Activated effector memory CD4-positive, alpha-beta T cell treated with Interleukin-2 at 50 U/mL for 16 hours (primary cell): ENCODE results near the gene CREB3L1.
A peak's percentile ranks its signal among the peaks of the same experiment; 100 is the strongest.

Experiments used
- DNase-seq: peaks from one replicate; pipeline ENCODE4 v3.0.0-alpha.2; 2020

CREB3L1 gene

GRCh38 chr11:46275964-46276641 is 1.4 kb upstream of the CREB3L1 start:
- DNase-seq = no peak

- no peak for DNase-seq
Measured at GRCh38 chr11:46277313-46277621, 195 bp upstream of the CREB3L1 start.

GRCh38 chr11:46278387-46279125 is 1.1 kb downstream of the CREB3L1 start:
- no peak for DNase-seq

DNA sequence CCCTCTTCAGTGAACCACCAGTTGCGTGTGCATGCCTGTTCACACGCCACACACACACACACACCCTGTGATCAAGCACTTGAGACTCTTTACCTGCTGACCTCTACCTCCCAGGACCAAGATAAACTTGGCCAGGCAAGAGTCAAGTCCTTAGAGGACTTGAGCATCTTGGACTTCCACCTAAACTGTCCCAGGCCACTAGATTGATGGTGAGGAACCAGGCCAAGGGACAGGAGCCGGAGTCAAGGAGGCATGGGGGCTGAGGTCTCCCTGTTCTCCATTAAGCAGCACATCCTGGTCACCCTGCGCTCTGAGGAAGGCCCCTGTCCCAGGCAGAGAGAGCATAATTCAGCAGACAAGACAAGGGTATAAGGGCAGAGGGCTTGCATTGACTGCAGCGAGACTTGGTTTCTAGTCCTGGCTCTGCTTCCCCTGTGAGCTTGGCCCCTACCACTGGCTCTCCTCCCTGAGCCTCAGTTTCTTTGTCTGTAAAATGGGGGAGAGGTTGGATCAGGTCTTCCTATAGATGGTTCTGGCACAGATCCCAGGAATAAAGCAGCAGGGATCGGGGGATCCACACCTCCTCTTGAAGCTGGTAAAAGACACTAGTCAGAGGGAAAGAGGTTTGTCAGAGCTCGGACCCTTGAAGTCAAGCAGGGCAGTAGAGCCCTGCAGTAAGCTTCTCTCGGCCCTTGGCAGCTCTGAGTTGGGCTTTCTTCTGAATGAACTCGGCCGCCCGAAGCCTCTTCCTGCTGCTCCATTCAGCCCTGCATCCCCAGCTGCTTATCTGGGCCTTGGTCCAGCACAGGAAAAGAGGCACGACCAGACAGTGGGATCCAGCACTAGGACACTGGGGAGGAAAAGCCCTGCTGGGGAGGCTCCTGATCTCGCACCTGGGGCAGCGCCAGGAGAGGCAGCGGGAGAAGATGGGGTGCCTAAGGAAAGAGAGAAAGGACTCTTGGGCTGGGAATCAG is 2.0 kb downstream of the CREB3L1 start:
- no peak for DNase-seq

- DNase-seq = no peak
Measured at GRCh38 chr11:46280706-46281105, 3.2 kb downstream of the CREB3L1 start.

DNA sequence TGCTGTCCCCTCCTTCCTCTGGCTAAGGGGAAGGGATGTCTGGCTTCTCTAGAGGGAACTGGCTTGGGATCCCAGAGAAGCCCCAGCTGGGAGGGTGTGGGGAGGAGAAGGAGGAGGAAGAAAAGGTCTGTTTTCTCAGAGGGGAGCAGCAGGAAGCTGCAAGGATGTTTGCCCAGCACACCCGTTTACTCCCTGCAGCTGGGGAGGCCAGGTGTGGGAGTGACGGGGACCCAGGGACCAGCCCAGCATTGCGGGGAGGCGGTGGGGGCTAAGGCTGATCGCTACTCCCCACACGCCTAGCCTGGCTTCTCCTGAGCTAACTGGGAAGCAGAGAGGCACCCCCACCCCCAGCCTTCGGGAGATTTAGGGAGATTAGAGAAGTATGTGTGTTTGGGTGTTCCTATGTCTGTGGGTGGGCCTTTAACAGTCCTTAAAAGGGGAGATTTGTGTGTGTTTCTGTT is 3.9 kb downstream of the CREB3L1 start:
- DNase-seq = no peak

GRCh38 chr11:46285173-46285572 is 7.7 kb downstream of the CREB3L1 start:
- DNase-seq = no peak

DNA sequence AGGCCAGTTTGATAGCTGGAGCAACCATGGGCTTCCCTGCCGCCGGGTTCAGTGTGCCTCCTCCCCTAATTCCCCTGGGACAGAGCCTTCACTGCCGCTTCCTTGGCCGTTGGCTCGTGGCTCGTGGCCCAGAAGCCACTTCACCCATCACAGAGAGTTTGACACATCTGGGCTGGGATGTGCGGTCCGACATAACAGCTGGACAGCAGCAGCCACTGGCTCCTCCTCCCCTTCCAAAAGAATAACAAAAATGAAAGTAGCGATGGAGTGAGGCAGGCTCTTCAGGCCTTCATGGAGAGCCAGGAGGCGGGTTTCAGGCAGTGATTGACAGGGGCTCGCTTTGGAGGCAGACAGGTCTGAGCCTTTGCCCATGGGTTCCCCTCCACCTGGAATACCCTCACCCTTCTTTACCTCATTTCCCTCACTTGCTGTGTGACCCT is 8.2 kb downstream of the CREB3L1 start:
- no peak for DNase-seq

- DNase-seq = no peak
Measured at GRCh38 chr11:46286789-46287188, 9.3 kb downstream of the CREB3L1 start.

- DNase-seq = no peak
Measured at GRCh38 chr11:46288451-46288850, 11.0 kb downstream of the CREB3L1 start.

GRCh38 chr11:46290011-46290410 is 12.5 kb downstream of the CREB3L1 start:
- DNase-seq = no peak

GRCh38 chr11:46290598-46291309 is 13.3 kb downstream of the CREB3L1 start:
- DNase-seq = no peak

DNA sequence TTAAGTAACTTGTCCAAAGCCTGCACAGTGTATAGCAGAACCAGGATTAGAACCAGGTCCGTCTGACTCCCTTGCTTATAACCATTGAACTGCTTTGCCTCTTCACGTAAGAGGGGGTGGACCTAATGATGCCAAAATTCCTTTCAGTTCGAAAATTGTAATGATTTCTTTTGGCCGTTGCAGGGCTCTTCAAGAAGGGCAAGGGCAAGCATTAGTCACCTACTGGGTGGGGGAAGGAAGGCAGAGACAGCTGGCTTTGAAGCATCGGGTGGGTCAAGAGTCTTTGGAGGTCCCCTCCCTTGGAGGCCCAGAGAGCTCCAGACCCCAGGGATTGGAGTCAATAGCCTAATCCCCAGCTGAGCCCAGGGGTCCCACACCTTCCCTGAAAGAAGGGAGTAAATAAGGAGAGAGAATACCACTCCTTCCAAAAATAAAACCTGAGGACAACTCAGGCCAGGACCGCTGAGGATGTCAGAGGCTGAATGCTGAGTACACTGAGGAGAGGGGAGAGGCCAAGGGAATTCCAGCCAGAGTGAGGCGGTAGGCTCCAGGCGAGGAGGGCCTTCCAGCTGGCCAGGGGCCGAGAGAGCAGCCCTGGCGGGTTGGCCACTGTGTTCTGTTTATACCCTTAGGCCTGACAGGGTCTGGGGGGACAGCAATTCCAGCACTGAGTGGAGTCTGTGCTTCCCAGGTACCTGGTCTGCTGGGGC is 14.1 kb downstream of the CREB3L1 start:
- DNase-seq = no peak

DNA sequence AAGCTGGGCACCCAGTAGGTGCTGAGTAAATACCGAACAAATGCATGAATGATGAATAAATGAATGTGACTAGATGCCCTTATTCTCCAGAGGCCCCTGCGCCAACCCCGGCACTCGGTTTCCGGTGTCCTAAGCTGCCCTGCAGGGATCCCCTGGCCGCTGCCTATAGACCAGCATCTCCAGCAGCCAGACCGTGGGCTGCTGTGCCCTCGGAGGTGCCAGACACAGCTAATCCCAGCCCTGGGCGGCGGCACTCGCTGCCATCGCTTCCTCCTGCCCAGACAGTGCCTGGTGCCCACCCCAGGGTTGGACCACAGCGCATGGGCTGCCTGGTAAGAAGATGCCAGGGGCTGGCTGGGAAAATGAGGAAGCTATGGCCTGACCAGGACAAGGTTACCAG is 15.6 kb downstream of the CREB3L1 start:
- DNase-seq = no peak

- DNase-seq = no peak
Measured at GRCh38 chr11:46293641-46294103, 16.2 kb downstream of the CREB3L1 start.

GRCh38 chr11:46294365-46295309 is 17.2 kb downstream of the CREB3L1 start:
- DNase-seq = no peak

GRCh38 chr11:46295312-46296058 is 18.0 kb downstream of the CREB3L1 start:
- peak; percentile 58 for DNase-seq

GRCh38 chr11:46296059-46296527 is 18.6 kb downstream of the CREB3L1 start:
- DNase-seq = no peak

- no peak for DNase-seq
Measured at GRCh38 chr11:46296528-46297448, 19.3 kb downstream of the CREB3L1 start.
